CD14-positive monocyte (primary cell): ENCODE results near the gene PTPRN2. TPM values are rescaled to one million over a fixed set of nuclear protein-coding genes. Genes with fewer than 3 reads are reported as not detected.

Experiments used
- DNase-seq, 3 donors: peaks; one replicate each; pipeline ENCODE4 v3.0.0-alpha.2; 2011 to 2022
- H2AFZ ChIP-seq: 2 replicates; pipeline ENCODE4 v1.6.0; 2012; ENCODE audit warnings: mild to moderate bottlenecking, low read depth, low read length, inconsistent platforms; ENCODE audit not compliant: insufficient read depth, poor library complexity, severe bottlenecking
- H3K27ac ChIP-seq, 2 donors: 1 replicate in 1 of 2; 2 replicates in 1 of 2; pipeline ENCODE4 v1.5.1; 2012 to 2013; ENCODE audit warnings: low read length in 2 of 2, control low read depth in 1 of 2, inconsistent platforms in 1 of 2, low read depth in 1 of 2, mild to moderate bottlenecking in 1 of 2
- H3K27me3 ChIP-seq, 2 donors: one replicate each; pipeline versions ENCODE4 v1.6.0 to v1.6.1; 2011 to 2013; ENCODE audit warnings: low read length in 2 of 2; ENCODE audit not compliant: control insufficient read depth in 2 of 2, insufficient read depth in 2 of 2
- H3K36me3 ChIP-seq, 2 donors: replicated peaks in 1 of 2; 1 replicate in 1 of 2; 2 replicates in 1 of 2; pipeline versions ENCODE4 v1.5.1 to v1.6.1; 2012 to 2013; ENCODE audit warnings: low read length in 2 of 2, control low read depth in 1 of 2, inconsistent platforms in 1 of 2, mild to moderate bottlenecking in 1 of 2; ENCODE audit not compliant: insufficient read depth in 2 of 2, control insufficient read depth in 1 of 2
- H3K4me1 ChIP-seq, 2 donors: 1 replicate in 1 of 2; 2 replicates in 1 of 2; pipeline versions ENCODE4 v1.5.1 to v1.6.1; 2012 to 2013; ENCODE audit warnings: low read length in 2 of 2, control low read depth in 1 of 2, inconsistent platforms in 1 of 2, mild to moderate bottlenecking in 1 of 2, moderate library complexity in 1 of 2; ENCODE audit not compliant: insufficient read depth in 2 of 2, control insufficient read depth in 1 of 2
- H3K4me2 ChIP-seq: replicated peaks from 2 replicates; pipeline ENCODE3; 2012; ENCODE audit warnings: low read length, moderate library complexity, mild to moderate bottlenecking; ENCODE audit not compliant: poor library complexity, severe bottlenecking; ENCODE audit errors: extremely low read depth
- H3K4me3 ChIP-seq, 3 experiments: fragments of 200-600 bp in 1 of 3; sonication (generic) in 1 of 3; replicated peaks in 1 of 3; 1 replicate in 2 of 3; 2 replicates in 1 of 3; pipeline ENCODE4 v1.5.1; 2011 to 2013; ENCODE audit warnings: low read length in 3 of 3, mild to moderate bottlenecking in 3 of 3, control low read depth in 2 of 3, low read depth in 2 of 3, inconsistent platforms in 1 of 3, moderate library complexity in 1 of 3
- H3K79me2 ChIP-seq: 2 replicates; pipeline ENCODE4 v1.6.0; 2012; ENCODE audit warnings: mild to moderate bottlenecking, control low read depth, inconsistent platforms, low read length, moderate library complexity; ENCODE audit not compliant: insufficient read depth
- H3K9ac ChIP-seq: 2 replicates; pipeline ENCODE4 v1.6.0; 2017; ENCODE audit warnings: low read length, mild to moderate bottlenecking; ENCODE audit not compliant: insufficient read depth, poor library complexity, severe bottlenecking
- H3K9me3 ChIP-seq, 2 donors: replicated peaks in 1 of 2; 1 replicate in 1 of 2; 2 replicates in 1 of 2; pipeline versions ENCODE4 v1.5.1 to v1.6.1; 2012 to 2013; ENCODE audit warnings: low read length in 2 of 2, control low read depth in 1 of 2; ENCODE audit not compliant: control insufficient read depth in 1 of 2, insufficient read depth in 1 of 2
- H4K20me1 ChIP-seq: 2 replicates; pipeline ENCODE4 v1.6.0; 2012; ENCODE audit warnings: mild to moderate bottlenecking, low read length, control low read depth, moderate library complexity; ENCODE audit not compliant: insufficient read depth
- H3K27ac Mint-ChIP-seq, 7 donors: one replicate each; pipeline ENCODE4 v1.8.0; 2020; ENCODE audit warnings: mild to moderate bottlenecking in 7 of 7, mixed read lengths in 7 of 7, moderate library complexity in 6 of 7, inconsistent platforms in 2 of 7
- H3K27me3 Mint-ChIP-seq, 3 donors: one replicate each; pipeline ENCODE4 v1.8.0; 2021 to 2022; ENCODE audit warnings: low read depth in 3 of 3, mild to moderate bottlenecking in 3 of 3, mixed read lengths in 3 of 3, moderate library complexity in 3 of 3, inconsistent platforms in 1 of 3
- H3K36me3 Mint-ChIP-seq, 2 donors: one replicate each; pipeline ENCODE4 v1.8.0; 2020; ENCODE audit warnings: mixed read lengths in 2 of 2, inconsistent platforms in 1 of 2, mild to moderate bottlenecking in 1 of 2
- H3K4me1 Mint-ChIP-seq: one replicate; pipeline ENCODE4 v1.8.0; 2020; ENCODE audit warnings: mild to moderate bottlenecking, mixed read lengths
- H3K4me3 Mint-ChIP-seq, 2 donors: one replicate each; pipeline ENCODE4 v1.8.0; 2020; ENCODE audit warnings: mild to moderate bottlenecking in 2 of 2, mixed read lengths in 2 of 2, moderate library complexity in 1 of 2
- H3K9me3 Mint-ChIP-seq, 7 donors: one replicate each; pipeline ENCODE4 v1.8.0; 2020 to 2022; ENCODE audit warnings: mixed read lengths in 7 of 7, mild to moderate bottlenecking in 6 of 7, moderate library complexity in 6 of 7, inconsistent platforms in 2 of 7
- WGBS: methylation state at CpG from one replicate; pipeline ENCODE4 v1.1.5; 2013; ENCODE audit warnings: missing lambda C conversion rate; ENCODE audit not compliant: insufficient coverage; 5-methylcytosine and 5-hydroxymethylcytosine counted together
- intact Hi-C, 2 donors: fragments of 100-400 bp; cut with micrococcal nuclease; formaldehyde crosslinking; loops; one replicate each; pipeline versions ENCODE4 v1.15.0 to v1.15.1; 2023
- polyA plus RNA-seq, 3 donors: library from polyadenylated mRNA; depleted of rRNA in 1 of 3; unstranded in 2 of 3; stranded (reverse) in 1 of 3; fragments of 300-500 nt in 2 of 3; fragments of >200 nt in 1 of 3; fragmentation: Illumina TruSeq in 2 of 3; gene quantifications; 1 replicate in 2 of 3; 2 replicates in 1 of 3; pipeline ENCODE4 v1.2.3, GENCODE V29; 2012 to 2021
- TF ChIP-seq, protein P1 (sequence below): fragments of 200-600 bp; IDR thresholded peaks from one replicate; pipeline ENCODE4 v1.8.0; 2022; ENCODE audit warnings: antibody characterized with exemption, mild to moderate bottlenecking

The PTPRN2 gene
- polyA plus RNA-seq, 3 donors, result 0.25 to 1.4 (median 0.97) TPM

GRCh38 chr7:157656195-157656769 is 931.3 kb downstream of the PTPRN2 start:
- no peak for DNase-seq
- Mint-ChIP-seq H3K27me3 (peaks cover 3 to 8% (median 4%) of the 10 kb centered on the region in 3 donors), H3K36me3 (no peaks in the 10 kb centered on the region), H3K9me3 (peaks cover 0 to 5% (median 2%) of the 10 kb centered on the region in 7 donors), H3K4me1 (peaks cover 4% of the 10 kb centered on the region), H3K27ac (no peak overlapping the region), H3K4me3 (no peak overlapping the region)
- WGBS, result 97% methylated on average over 19 of the region's 34 CpGs
- no peak overlapping the region for H3K9ac ChIP-seq
- H3K36me3 ChIP-seq, result no peaks in the 10 kb centered on the region
- H3K9me3 ChIP-seq, result peaks cover 0 to 8% of the 10 kb centered on the region in 2 donors
- no peaks in the 10 kb centered on the region for H3K27me3 ChIP-seq
- H3K4me2 ChIP-seq, result no peak overlapping the region
- no peak overlapping the region for H3K4me3 ChIP-seq
- peaks cover 0 to 7% of the 10 kb centered on the region in 2 donors for H3K4me1 ChIP-seq
- no peaks in the 10 kb centered on the region for H4K20me1 ChIP-seq
- H3K79me2 ChIP-seq, result no peaks in the 10 kb centered on the region
- no peak overlapping the region for H3K27ac ChIP-seq
- intact Hi-C loops, result no loop called here
- TF ChIP-seq, protein P1, sequence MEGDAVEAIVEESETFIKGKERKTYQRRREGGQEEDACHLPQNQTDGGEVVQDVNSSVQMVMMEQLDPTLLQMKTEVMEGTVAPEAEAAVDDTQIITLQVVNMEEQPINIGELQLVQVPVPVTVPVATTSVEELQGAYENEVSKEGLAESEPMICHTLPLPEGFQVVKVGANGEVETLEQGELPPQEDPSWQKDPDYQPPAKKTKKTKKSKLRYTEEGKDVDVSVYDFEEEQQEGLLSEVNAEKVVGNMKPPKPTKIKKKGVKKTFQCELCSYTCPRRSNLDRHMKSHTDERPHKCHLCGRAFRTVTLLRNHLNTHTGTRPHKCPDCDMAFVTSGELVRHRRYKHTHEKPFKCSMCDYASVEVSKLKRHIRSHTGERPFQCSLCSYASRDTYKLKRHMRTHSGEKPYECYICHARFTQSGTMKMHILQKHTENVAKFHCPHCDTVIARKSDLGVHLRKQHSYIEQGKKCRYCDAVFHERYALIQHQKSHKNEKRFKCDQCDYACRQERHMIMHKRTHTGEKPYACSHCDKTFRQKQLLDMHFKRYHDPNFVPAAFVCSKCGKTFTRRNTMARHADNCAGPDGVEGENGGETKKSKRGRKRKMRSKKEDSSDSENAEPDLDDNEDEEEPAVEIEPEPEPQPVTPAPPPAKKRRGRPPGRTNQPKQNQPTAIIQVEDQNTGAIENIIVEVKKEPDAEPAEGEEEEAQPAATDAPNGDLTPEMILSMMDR, result no peak
- H2AFZ ChIP-seq, result no peak overlapping the region

- no peaks in the 10 kb centered on the region for H3K4me1 ChIP-seq
- Mint-ChIP-seq H3K27me3 (peaks cover 0 to 8% (median 0%) of the 10 kb centered on the region in 3 donors), H3K9me3 (peaks cover 0 to 4% (median 2%) of the 10 kb centered on the region in 7 donors), H3K4me3 (no peak overlapping the region), H3K27ac (no peak overlapping the region), H3K36me3 (no peaks in the 10 kb centered on the region), H3K4me1 (no peaks in the 10 kb centered on the region)
- TF ChIP-seq, protein P1, result no peak
- H3K36me3 ChIP-seq, result no peaks in the 10 kb centered on the region
- no peak overlapping the region for H3K27ac ChIP-seq
- no peaks in the 10 kb centered on the region for H4K20me1 ChIP-seq
- H3K79me2 ChIP-seq, result no peaks in the 10 kb centered on the region
- 94% methylated on average over 12 of the region's 14 CpGs for WGBS
- no peak overlapping the region for H3K9ac ChIP-seq
- H3K9me3 ChIP-seq, result peaks cover 0 to 8% of the 10 kb centered on the region in 2 donors
- no peak overlapping the region for H3K4me3 ChIP-seq
- no peak overlapping the region for H2AFZ ChIP-seq
- H3K27me3 ChIP-seq, result no peaks in the 10 kb centered on the region
- H3K4me2 ChIP-seq, result no peak overlapping the region
- intact Hi-C loops, result no loop called here
- no peak for DNase-seq
Observed at GRCh38 chr7:157654350-157654749, 933.3 kb downstream of the PTPRN2 start.
